CD14-positive monocyte (primary cell): ENCODE data around the gene ULK4. TPM values are rescaled to one million over a fixed set of nuclear protein-coding genes. Genes with fewer than 3 reads are reported as not detected.

Source experiments
- DNase-seq, 3 donors: peaks; one replicate each; pipeline ENCODE4 v3.0.0-alpha.2; 2011 to 2022
- H2AFZ ChIP-seq: 2 replicates; pipeline ENCODE4 v1.6.0; 2012; ENCODE audit warnings: mild to moderate bottlenecking, low read depth, low read length, inconsistent platforms; ENCODE audit not compliant: insufficient read depth, poor library complexity, severe bottlenecking
- H3K27ac ChIP-seq, 2 donors: 1 replicate in 1 of 2; 2 replicates in 1 of 2; pipeline ENCODE4 v1.5.1; 2012 to 2013; ENCODE audit warnings: low read length in 2 of 2, control low read depth in 1 of 2, inconsistent platforms in 1 of 2, low read depth in 1 of 2, mild to moderate bottlenecking in 1 of 2
- H3K27me3 ChIP-seq, 2 donors: one replicate each; pipeline versions ENCODE4 v1.6.0 to v1.6.1; 2011 to 2013; ENCODE audit warnings: low read length in 2 of 2; ENCODE audit not compliant: control insufficient read depth in 2 of 2, insufficient read depth in 2 of 2
- H3K36me3 ChIP-seq, 2 donors: replicated peaks in 1 of 2; 1 replicate in 1 of 2; 2 replicates in 1 of 2; pipeline versions ENCODE4 v1.5.1 to v1.6.1; 2012 to 2013; ENCODE audit warnings: low read length in 2 of 2, control low read depth in 1 of 2, inconsistent platforms in 1 of 2, mild to moderate bottlenecking in 1 of 2; ENCODE audit not compliant: insufficient read depth in 2 of 2, control insufficient read depth in 1 of 2
- H3K4me1 ChIP-seq, 2 donors: 1 replicate in 1 of 2; 2 replicates in 1 of 2; pipeline versions ENCODE4 v1.5.1 to v1.6.1; 2012 to 2013; ENCODE audit warnings: low read length in 2 of 2, control low read depth in 1 of 2, inconsistent platforms in 1 of 2, mild to moderate bottlenecking in 1 of 2, moderate library complexity in 1 of 2; ENCODE audit not compliant: insufficient read depth in 2 of 2, control insufficient read depth in 1 of 2
- H3K4me2 ChIP-seq: replicated peaks from 2 replicates; pipeline ENCODE3; 2012; ENCODE audit warnings: low read length, moderate library complexity, mild to moderate bottlenecking; ENCODE audit not compliant: poor library complexity, severe bottlenecking; ENCODE audit errors: extremely low read depth
- H3K4me3 ChIP-seq, 3 experiments: fragments of 200-600 bp in 1 of 3; sonication (generic) in 1 of 3; replicated peaks in 1 of 3; 1 replicate in 2 of 3; 2 replicates in 1 of 3; pipeline ENCODE4 v1.5.1; 2011 to 2013; ENCODE audit warnings: low read length in 3 of 3, mild to moderate bottlenecking in 3 of 3, control low read depth in 2 of 3, low read depth in 2 of 3, inconsistent platforms in 1 of 3, moderate library complexity in 1 of 3
- H3K79me2 ChIP-seq: 2 replicates; pipeline ENCODE4 v1.6.0; 2012; ENCODE audit warnings: mild to moderate bottlenecking, control low read depth, inconsistent platforms, low read length, moderate library complexity; ENCODE audit not compliant: insufficient read depth
- H3K9ac ChIP-seq: 2 replicates; pipeline ENCODE4 v1.6.0; 2017; ENCODE audit warnings: low read length, mild to moderate bottlenecking; ENCODE audit not compliant: insufficient read depth, poor library complexity, severe bottlenecking
- H3K9me3 ChIP-seq, 2 donors: replicated peaks in 1 of 2; 1 replicate in 1 of 2; 2 replicates in 1 of 2; pipeline versions ENCODE4 v1.5.1 to v1.6.1; 2012 to 2013; ENCODE audit warnings: low read length in 2 of 2, control low read depth in 1 of 2; ENCODE audit not compliant: control insufficient read depth in 1 of 2, insufficient read depth in 1 of 2
- H4K20me1 ChIP-seq: 2 replicates; pipeline ENCODE4 v1.6.0; 2012; ENCODE audit warnings: mild to moderate bottlenecking, low read length, control low read depth, moderate library complexity; ENCODE audit not compliant: insufficient read depth
- H3K27ac Mint-ChIP-seq, 7 donors: one replicate each; pipeline ENCODE4 v1.8.0; 2020; ENCODE audit warnings: mild to moderate bottlenecking in 7 of 7, mixed read lengths in 7 of 7, moderate library complexity in 6 of 7, inconsistent platforms in 2 of 7
- H3K27me3 Mint-ChIP-seq, 3 donors: one replicate each; pipeline ENCODE4 v1.8.0; 2021 to 2022; ENCODE audit warnings: low read depth in 3 of 3, mild to moderate bottlenecking in 3 of 3, mixed read lengths in 3 of 3, moderate library complexity in 3 of 3, inconsistent platforms in 1 of 3
- H3K36me3 Mint-ChIP-seq, 2 donors: one replicate each; pipeline ENCODE4 v1.8.0; 2020; ENCODE audit warnings: mixed read lengths in 2 of 2, inconsistent platforms in 1 of 2, mild to moderate bottlenecking in 1 of 2
- H3K4me1 Mint-ChIP-seq: one replicate; pipeline ENCODE4 v1.8.0; 2020; ENCODE audit warnings: mild to moderate bottlenecking, mixed read lengths
- H3K4me3 Mint-ChIP-seq, 2 donors: one replicate each; pipeline ENCODE4 v1.8.0; 2020; ENCODE audit warnings: mild to moderate bottlenecking in 2 of 2, mixed read lengths in 2 of 2, moderate library complexity in 1 of 2
- H3K9me3 Mint-ChIP-seq, 7 donors: one replicate each; pipeline ENCODE4 v1.8.0; 2020 to 2022; ENCODE audit warnings: mixed read lengths in 7 of 7, mild to moderate bottlenecking in 6 of 7, moderate library complexity in 6 of 7, inconsistent platforms in 2 of 7
- WGBS: methylation state at CpG from one replicate; pipeline ENCODE4 v1.1.5; 2013; ENCODE audit warnings: missing lambda C conversion rate; ENCODE audit not compliant: insufficient coverage; 5-methylcytosine and 5-hydroxymethylcytosine counted together
- intact Hi-C, 2 donors: fragments of 100-400 bp; cut with micrococcal nuclease; formaldehyde crosslinking; loops; one replicate each; pipeline versions ENCODE4 v1.15.0 to v1.15.1; 2023
- polyA plus RNA-seq, 3 donors: library from polyadenylated mRNA; depleted of rRNA in 1 of 3; unstranded in 2 of 3; stranded (reverse) in 1 of 3; fragments of 300-500 nt in 2 of 3; fragments of >200 nt in 1 of 3; fragmentation: Illumina TruSeq in 2 of 3; gene quantifications; 1 replicate in 2 of 3; 2 replicates in 1 of 3; pipeline ENCODE4 v1.2.3, GENCODE V29; 2012 to 2021
- TF ChIP-seq, protein P1 (sequence below): fragments of 200-600 bp; IDR thresholded peaks from one replicate; pipeline ENCODE4 v1.8.0; 2022; ENCODE audit warnings: antibody characterized with exemption, mild to moderate bottlenecking

Gene ULK4
- polyA plus RNA-seq, 3 donors = 6.7 to 14.0 (median 11.8) TPM

- Histone ChIP-seq H3K4me1 (no peaks in the 10 kb centered on the region), H3K36me3 (no peaks in the 10 kb centered on the region), H2AFZ (no peak overlapping the region), H4K20me1 (no peaks in the 10 kb centered on the region), H3K79me2 (no peaks in the 10 kb centered on the region), H3K9ac (no peak overlapping the region), H3K27ac (no peak overlapping the region), H3K27me3 (no peaks in the 10 kb centered on the region), H3K9me3 (peaks cover 0 to 6% of the 10 kb centered on the region in 2 donors), H3K4me3 (no peak overlapping the region), H3K4me2 (no peak overlapping the region)
- Mint-ChIP-seq H3K4me1 (no peaks in the 10 kb centered on the region), H3K36me3 (no peaks in the 10 kb centered on the region), H3K9me3 (peaks cover 1 to 9% (median 5%) of the 10 kb centered on the region in 7 donors), H3K4me3 (no peak overlapping the region), H3K27ac (no peak overlapping the region), H3K27me3 (peaks cover 0 to 2% (median 1%) of the 10 kb centered on the region in 3 donors)
- WGBS = 94% methylated on average over 2 of the region's 2 CpGs
- TF ChIP-seq, protein P1, sequence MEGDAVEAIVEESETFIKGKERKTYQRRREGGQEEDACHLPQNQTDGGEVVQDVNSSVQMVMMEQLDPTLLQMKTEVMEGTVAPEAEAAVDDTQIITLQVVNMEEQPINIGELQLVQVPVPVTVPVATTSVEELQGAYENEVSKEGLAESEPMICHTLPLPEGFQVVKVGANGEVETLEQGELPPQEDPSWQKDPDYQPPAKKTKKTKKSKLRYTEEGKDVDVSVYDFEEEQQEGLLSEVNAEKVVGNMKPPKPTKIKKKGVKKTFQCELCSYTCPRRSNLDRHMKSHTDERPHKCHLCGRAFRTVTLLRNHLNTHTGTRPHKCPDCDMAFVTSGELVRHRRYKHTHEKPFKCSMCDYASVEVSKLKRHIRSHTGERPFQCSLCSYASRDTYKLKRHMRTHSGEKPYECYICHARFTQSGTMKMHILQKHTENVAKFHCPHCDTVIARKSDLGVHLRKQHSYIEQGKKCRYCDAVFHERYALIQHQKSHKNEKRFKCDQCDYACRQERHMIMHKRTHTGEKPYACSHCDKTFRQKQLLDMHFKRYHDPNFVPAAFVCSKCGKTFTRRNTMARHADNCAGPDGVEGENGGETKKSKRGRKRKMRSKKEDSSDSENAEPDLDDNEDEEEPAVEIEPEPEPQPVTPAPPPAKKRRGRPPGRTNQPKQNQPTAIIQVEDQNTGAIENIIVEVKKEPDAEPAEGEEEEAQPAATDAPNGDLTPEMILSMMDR = no peak
- intact Hi-C loops = no loop called here
- DNase-seq = no peak
Observed at GRCh38 chr3:41464401-41464800, 497.5 kb downstream of the ULK4 start.

- no peak overlapping the region for H3K4me3 Mint-ChIP-seq
- Histone ChIP-seq H3K4me1 (no peaks in the 10 kb centered on the region), H3K27me3 (no peaks in the 10 kb centered on the region), H3K36me3 (no peaks in the 10 kb centered on the region), H3K4me2 (no peak overlapping the region), H3K79me2 (no peaks in the 10 kb centered on the region), H3K4me3 (no peak overlapping the region), H3K9me3 (no peaks in the 10 kb centered on the region), H3K27ac (no peak overlapping the region), H3K9ac (no peak overlapping the region), H2AFZ (no peak overlapping the region), H4K20me1 (no peaks in the 10 kb centered on the region)
- no peaks in the 10 kb centered on the region for H3K36me3 Mint-ChIP-seq
- no peaks in the 10 kb centered on the region for H3K4me1 Mint-ChIP-seq
- no peak for DNase-seq
- no peak overlapping the region for H3K27ac Mint-ChIP-seq
- intact Hi-C loops = no loop called here
- no peaks in the 10 kb centered on the region for H3K9me3 Mint-ChIP-seq
- peaks cover 0 to 2% (median 2%) of the 10 kb centered on the region in 3 donors for H3K27me3 Mint-ChIP-seq
- TF ChIP-seq, protein P1 = no peak
- 100% methylated on average over 1 of the region's 2 CpGs for WGBS
Observed at GRCh38 chr3:41462103-41462691, 499.7 kb downstream of the ULK4 start.
